Measurements from ENCODE around the gene FMNL2.

FMNL2 gene

DNA sequence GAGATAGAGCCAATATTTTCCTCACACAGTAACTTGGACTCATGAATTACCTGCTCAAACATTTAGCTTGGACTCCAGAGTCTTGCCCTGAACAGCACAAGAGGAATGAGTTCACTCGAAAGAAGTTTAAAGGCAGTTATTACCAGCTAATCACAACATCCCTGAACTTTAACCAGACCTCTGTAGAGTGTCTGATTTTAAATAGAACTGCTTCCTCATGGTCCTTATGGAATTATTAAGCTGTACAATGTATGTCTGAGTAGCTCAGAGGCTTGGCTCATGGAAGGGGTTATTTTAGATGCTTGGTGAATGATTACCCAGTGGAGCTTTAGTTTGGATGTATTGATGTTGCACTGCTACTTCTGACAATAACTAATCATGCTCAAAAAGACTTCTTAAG is 183.1 kb downstream of the FMNL2 start:
- DNase-seq = no peak
- Histone ChIP-seq H2BK12ac (ENCODE audit: low read length in 2 of 2) (no peak overlapping the region), H3K9me3 (ENCODE audit: control insufficient read depth, low read length) (no peaks in the 10 kb centered on the region), H3K79me1 (replicated peaks; ENCODE audit: low read length, poor library complexity, severe bottlenecking) (peaks cover 15% of the 10 kb centered on the region), H3K4ac (ENCODE audit: low read depth in 1 of 2, low read length in 2 of 2) (no peak overlapping the region), H3K4me1 (ENCODE audit: control insufficient read depth, insufficient read depth, low read depth, low read length) (peaks cover 3% of the 10 kb centered on the region), H3K27me3 (ENCODE audit: control insufficient read depth in 1 of 2, insufficient read depth in 1 of 2, low read length in 2 of 2) (no peaks in the 10 kb centered on the region), H4K8ac (ENCODE audit: low read length) (no peak overlapping the region), H2BK15ac (ENCODE audit: low read depth, poor library complexity, severe bottlenecking) (no peak overlapping the region), H4K91ac (ENCODE audit: low read length) (no peak overlapping the region), H3K27ac (ENCODE audit: low read length, poor library complexity, severe bottlenecking) (no peak overlapping the region), H3K14ac (ENCODE audit: low read length in 2 of 2) (no peak overlapping the region), H3K36me3 (ENCODE audit: control insufficient read depth in 1 of 2, insufficient read depth in 2 of 2, low read depth in 1 of 2, low read length in 2 of 2) (no peaks in the 10 kb centered on the region), H2AFZ (ENCODE audit: low read depth, low read length) (no peak overlapping the region), H3K18ac (ENCODE audit: low read depth in 1 of 2, low read length in 2 of 2) (no peak overlapping the region), H3K4me2 (ENCODE audit: low read length, poor library complexity, severe bottlenecking) (no peak overlapping the region), H3K9ac (ENCODE audit: low read length) (no peak overlapping the region), H3K23ac (ENCODE audit: low read length in 2 of 2) (no peak overlapping the region), H2BK120ac (ENCODE audit: low read depth, low read length) (no peak overlapping the region), H3K4me3 (ENCODE audit: insufficient read depth in 1 of 2, low read depth in 1 of 2, low read length in 2 of 2) (no peak overlapping the region), H2AK5ac (ENCODE audit: low read length, severe bottlenecking) (no peak overlapping the region), H2BK5ac (ENCODE audit: low read depth, low read length, poor library complexity, severe bottlenecking) (no peak overlapping the region)
- whole genome bisulfite sequencing = no CpG with 5 or more reads among the region's 1 CpG

DNA sequence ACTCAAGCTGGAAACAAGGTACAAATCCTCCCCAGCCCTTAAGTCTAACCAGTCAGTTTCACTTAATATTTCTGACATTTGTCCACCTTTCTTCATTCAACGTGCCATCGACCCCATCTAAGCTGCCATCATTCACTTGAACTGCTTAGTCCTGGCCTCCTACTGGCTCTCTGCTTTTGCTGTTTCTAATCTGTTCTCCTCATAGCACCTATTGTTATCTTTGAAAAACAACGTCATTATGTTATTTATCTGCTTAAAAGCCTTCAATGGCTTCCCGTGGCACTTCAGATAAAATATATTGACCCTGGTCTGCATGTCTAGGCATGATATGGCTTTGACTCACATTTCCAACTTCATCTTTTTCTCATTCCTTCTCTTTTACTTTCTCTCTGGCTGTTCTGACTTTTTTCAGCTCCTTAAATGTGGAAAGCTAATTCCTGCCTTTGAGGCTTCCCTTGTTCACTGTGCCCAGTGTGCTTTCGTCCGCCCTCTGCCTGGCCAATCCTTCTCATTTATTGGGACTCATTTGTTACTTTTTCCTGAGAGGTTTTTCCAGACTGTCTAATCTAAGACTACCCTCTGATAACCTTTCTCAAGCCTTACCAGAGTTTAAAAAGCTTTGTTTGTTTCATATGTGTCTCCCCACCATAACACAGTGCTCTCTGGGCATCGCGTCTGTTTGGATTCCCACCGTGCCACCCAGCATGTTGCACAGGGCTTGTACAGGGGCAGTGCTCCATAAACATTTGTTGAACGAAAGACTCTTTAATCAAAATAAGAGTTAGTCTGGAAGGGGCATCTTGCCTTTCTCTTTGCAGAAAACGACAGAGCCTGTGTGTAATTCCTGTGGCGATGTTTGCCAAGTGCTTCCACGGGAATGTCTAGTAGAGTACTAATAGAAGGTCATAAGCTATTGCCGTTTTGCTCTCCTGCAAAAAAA is 183.9 kb downstream of the FMNL2 start:
- no peak overlapping the region for H3K4me2 ChIP-seq (ENCODE audit: low read length, poor library complexity, severe bottlenecking)
- H2AFZ ChIP-seq (ENCODE audit: low read depth, low read length) = no peak overlapping the region
- no peak overlapping the region for H3K18ac ChIP-seq (ENCODE audit: low read depth in 1 of 2, low read length in 2 of 2)
- no peak overlapping the region for H3K23ac ChIP-seq (ENCODE audit: low read length in 2 of 2)
- DNase-seq = no peak
- peak overlapping the region; percentile 65 for H2AK5ac ChIP-seq (ENCODE audit: low read length, severe bottlenecking)
- H3K14ac ChIP-seq (ENCODE audit: low read length in 2 of 2) = no peak overlapping the region
- no peak overlapping the region for H3K9ac ChIP-seq (ENCODE audit: low read length)
- H2BK12ac ChIP-seq (ENCODE audit: low read length in 2 of 2) = no peak overlapping the region
- no peak overlapping the region for H4K8ac ChIP-seq (ENCODE audit: low read length)
- H2BK15ac ChIP-seq (ENCODE audit: low read depth, poor library complexity, severe bottlenecking) = no peak overlapping the region
- H3K4ac ChIP-seq (ENCODE audit: low read depth in 1 of 2, low read length in 2 of 2) = no peak overlapping the region
- no peak overlapping the region for H4K91ac ChIP-seq (ENCODE audit: low read length)
- no peak overlapping the region for H3K27ac ChIP-seq (ENCODE audit: low read length, poor library complexity, severe bottlenecking)
- H3K4me1 ChIP-seq (ENCODE audit: control insufficient read depth, insufficient read depth, low read depth, low read length) = peaks cover 3% of the 10 kb centered on the region
- 85% methylated on average over 14 of the region's 14 CpGs for WGBS
- H2BK5ac ChIP-seq (ENCODE audit: low read depth, low read length, poor library complexity, severe bottlenecking) = no peak overlapping the region
- no peak overlapping the region for H2BK120ac ChIP-seq (ENCODE audit: low read depth, low read length)
- no peak overlapping the region for H3K4me3 ChIP-seq (ENCODE audit: insufficient read depth in 1 of 2, low read depth in 1 of 2, low read length in 2 of 2)
- no peaks in the 10 kb centered on the region for H3K27me3 ChIP-seq (ENCODE audit: control insufficient read depth in 1 of 2, insufficient read depth in 1 of 2, low read length in 2 of 2)
- H3K79me1 ChIP-seq (replicated peaks; ENCODE audit: low read length, poor library complexity, severe bottlenecking) = peaks cover 15% of the 10 kb centered on the region
- H3K36me3 ChIP-seq (ENCODE audit: control insufficient read depth in 1 of 2, insufficient read depth in 2 of 2, low read depth in 1 of 2, low read length in 2 of 2) = peaks cover 0 to 5% of the 10 kb centered on the region in 2 experiments
- H3K9me3 ChIP-seq (ENCODE audit: control insufficient read depth, low read length) = no peaks in the 10 kb centered on the region

DNA sequence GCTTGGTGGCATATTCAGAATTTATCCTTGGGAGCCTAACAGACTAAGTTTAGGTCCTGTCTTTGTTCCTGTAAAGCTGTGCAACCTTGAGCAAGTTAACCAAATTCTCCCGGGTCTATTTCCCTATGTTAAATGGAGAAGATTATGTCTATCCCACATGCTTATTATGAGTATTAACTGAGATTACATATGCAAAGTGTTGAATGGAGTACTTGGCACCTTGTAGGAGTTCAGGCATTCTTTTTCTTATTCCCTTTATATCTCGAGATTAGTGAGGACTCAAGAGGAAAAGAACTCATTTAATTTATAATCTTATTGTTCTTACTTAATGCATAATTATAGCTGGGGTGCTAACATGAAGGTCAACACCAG is 184.6 kb downstream of the FMNL2 start:
- Histone ChIP-seq H2AFZ (ENCODE audit: low read depth, low read length) (no peak overlapping the region), H3K4me3 (ENCODE audit: insufficient read depth in 1 of 2, low read depth in 1 of 2, low read length in 2 of 2) (no peak overlapping the region), H3K4me1 (ENCODE audit: control insufficient read depth, insufficient read depth, low read depth, low read length) (peaks cover 3% of the 10 kb centered on the region), H2BK5ac (ENCODE audit: low read depth, low read length, poor library complexity, severe bottlenecking) (no peak overlapping the region), H3K14ac (ENCODE audit: low read length in 2 of 2) (no peak overlapping the region), H2BK15ac (ENCODE audit: low read depth, poor library complexity, severe bottlenecking) (no peak overlapping the region), H2BK12ac (ENCODE audit: low read length in 2 of 2) (no peak overlapping the region), H3K9me3 (ENCODE audit: control insufficient read depth, low read length) (no peaks in the 10 kb centered on the region), H2BK120ac (ENCODE audit: low read depth, low read length) (no peak overlapping the region), H3K4ac (ENCODE audit: low read depth in 1 of 2, low read length in 2 of 2) (no peak overlapping the region), H3K23ac (ENCODE audit: low read length in 2 of 2) (no peak overlapping the region), H3K27me3 (ENCODE audit: control insufficient read depth in 1 of 2, insufficient read depth in 1 of 2, low read length in 2 of 2) (no peaks in the 10 kb centered on the region), H3K18ac (ENCODE audit: low read depth in 1 of 2, low read length in 2 of 2) (no peak overlapping the region), H3K79me1 (replicated peaks; ENCODE audit: low read length, poor library complexity, severe bottlenecking) (peaks cover 20% of the 10 kb centered on the region), H3K36me3 (ENCODE audit: control insufficient read depth in 1 of 2, insufficient read depth in 2 of 2, low read depth in 1 of 2, low read length in 2 of 2) (peaks cover 0 to 5% of the 10 kb centered on the region in 2 experiments), H3K9ac (ENCODE audit: low read length) (no peak overlapping the region), H3K27ac (ENCODE audit: low read length, poor library complexity, severe bottlenecking) (no peak overlapping the region), H4K8ac (ENCODE audit: low read length) (no peak overlapping the region), H3K4me2 (ENCODE audit: low read length, poor library complexity, severe bottlenecking) (no peak overlapping the region), H4K91ac (ENCODE audit: low read length) (no peak overlapping the region), H2AK5ac (ENCODE audit: low read length, severe bottlenecking) (no peak overlapping the region)
- DNase-seq = no peak
- WGBS = no CpG with 5 or more reads among the region's 2 CpGs

DNA sequence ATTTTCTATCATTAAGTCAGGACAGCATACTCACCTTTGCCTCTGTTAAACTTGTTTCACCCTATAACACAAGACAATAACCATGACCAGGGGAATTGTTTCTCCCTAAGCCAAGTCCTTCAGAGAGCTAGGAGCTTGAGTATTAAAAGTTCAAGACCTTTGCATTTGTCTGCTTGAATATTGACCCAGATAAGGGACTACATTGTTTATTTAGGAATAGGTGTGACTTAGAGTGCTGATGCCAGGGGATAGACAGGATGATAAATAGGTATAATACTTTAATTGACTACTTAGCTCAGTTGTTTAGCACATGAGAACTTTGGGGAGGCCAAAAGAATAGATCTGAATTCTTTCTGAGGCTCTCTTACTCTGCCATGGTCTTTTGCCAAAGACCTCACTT is 185.8 kb downstream of the FMNL2 start:
- Histone ChIP-seq H4K91ac (ENCODE audit: low read length) (no peak overlapping the region), H2BK5ac (ENCODE audit: low read depth, low read length, poor library complexity, severe bottlenecking) (no peak overlapping the region), H2AK5ac (ENCODE audit: low read length, severe bottlenecking) (no peak overlapping the region), H3K27me3 (ENCODE audit: control insufficient read depth in 1 of 2, insufficient read depth in 1 of 2, low read length in 2 of 2) (no peaks in the 10 kb centered on the region), H3K4ac (ENCODE audit: low read depth in 1 of 2, low read length in 2 of 2) (no peak overlapping the region), H2BK12ac (ENCODE audit: low read length in 2 of 2) (no peak overlapping the region), H3K27ac (ENCODE audit: low read length, poor library complexity, severe bottlenecking) (no peak overlapping the region), H2BK120ac (ENCODE audit: low read depth, low read length) (no peak overlapping the region), H3K4me3 (ENCODE audit: insufficient read depth in 1 of 2, low read depth in 1 of 2, low read length in 2 of 2) (no peak overlapping the region), H2BK15ac (ENCODE audit: low read depth, poor library complexity, severe bottlenecking) (no peak overlapping the region), H3K14ac (ENCODE audit: low read length in 2 of 2) (no peak overlapping the region), H3K18ac (ENCODE audit: low read depth in 1 of 2, low read length in 2 of 2) (no peak overlapping the region), H3K4me2 (ENCODE audit: low read length, poor library complexity, severe bottlenecking) (no peak overlapping the region), H3K79me1 (replicated peaks; ENCODE audit: low read length, poor library complexity, severe bottlenecking) (peaks cover 17% of the 10 kb centered on the region), H4K8ac (ENCODE audit: low read length) (no peak overlapping the region), H3K23ac (ENCODE audit: low read length in 2 of 2) (no peak overlapping the region), H2AFZ (ENCODE audit: low read depth, low read length) (no peak overlapping the region), H3K36me3 (ENCODE audit: control insufficient read depth in 1 of 2, insufficient read depth in 2 of 2, low read depth in 1 of 2, low read length in 2 of 2) (peaks cover 0 to 5% of the 10 kb centered on the region in 2 experiments), H3K4me1 (ENCODE audit: control insufficient read depth, insufficient read depth, low read depth, low read length) (peaks cover 7% of the 10 kb centered on the region), H3K9me3 (ENCODE audit: control insufficient read depth, low read length) (no peaks in the 10 kb centered on the region), H3K9ac (ENCODE audit: low read length) (no peak overlapping the region)
- no peak for DNase-seq

Data from mesenchymal stem cell (in vitro differentiated cells and primary cell).